NT2/D1 (cell line): ENCODE data around the gene TMEM202.
"Not testable (repeated sequence)": the region's sequence is repeated elsewhere in the genome, so short reads cannot be mapped to it uniquely, and the experiment has no call there.

Experiments used
- DNase-seq: peaks from one replicate; pipeline ENCODE4 v3.0.0-alpha.2; 2011; ENCODE audit warnings: low read depth, low spot score
- H3K27me3 ChIP-seq: 2 replicates; pipeline ENCODE4 v1.6.0; 2011; ENCODE audit warnings: mild to moderate bottlenecking; ENCODE audit not compliant: insufficient read length, insufficient read depth
- H3K36me3 ChIP-seq: 2 replicates; pipeline ENCODE4 v1.6.1; 2011; ENCODE audit warnings: mild to moderate bottlenecking, low read length, mixed read lengths; ENCODE audit not compliant: insufficient read depth, insufficient read length
- H3K4me1 ChIP-seq: 2 replicates; pipeline ENCODE4 v1.5.1; 2011; ENCODE audit not compliant: insufficient read depth, insufficient read length
- H3K4me3 ChIP-seq: 2 replicates; pipeline ENCODE4 v1.5.1; 2011; ENCODE audit warnings: low read depth; ENCODE audit not compliant: insufficient read length
- H3K9ac ChIP-seq: 2 replicates; pipeline ENCODE4 v1.6.0; 2011; ENCODE audit warnings: low read depth; ENCODE audit not compliant: insufficient read length
- H3K9me3 ChIP-seq: 2 replicates; pipeline ENCODE4 v1.5.1; 2011; ENCODE audit warnings: mild to moderate bottlenecking, low read length; ENCODE audit not compliant: insufficient read depth
- SUZ12 ChIP-seq: IDR thresholded peaks from 2 replicates; pipeline ENCODE4 v1.6.1; 2011; ENCODE audit not compliant: insufficient read length, insufficient read depth; ENCODE audit errors: extremely low read depth
- YY1 ChIP-seq: IDR thresholded peaks from 2 replicates; pipeline ENCODE4 v1.6.1; 2011; ENCODE audit not compliant: insufficient read length, insufficient read depth
- ZNF274 ChIP-seq: IDR thresholded peaks from 2 replicates; pipeline ENCODE4 v1.6.1; 2011; ENCODE audit warnings: mild to moderate bottlenecking, low read depth, low read length

Gene TMEM202

GRCh38 chr15:72420576-72420975 lies 22.5 kb downstream of the TMEM202 start:
- H3K4me3 ChIP-seq = no peak overlapping the region
- no peaks in the 10 kb centered on the region for H3K9me3 ChIP-seq
- peaks cover 3% of the 10 kb centered on the region for H3K27me3 ChIP-seq
- H3K9ac ChIP-seq = no peak overlapping the region
- TF ChIP-seq YY1 (no peak), ZNF274 (no peak), SUZ12 (no peak)
- no peaks in the 10 kb centered on the region for H3K4me1 ChIP-seq
- H3K36me3 ChIP-seq = no peaks in the 10 kb centered on the region
- no peak for DNase-seq

DNA sequence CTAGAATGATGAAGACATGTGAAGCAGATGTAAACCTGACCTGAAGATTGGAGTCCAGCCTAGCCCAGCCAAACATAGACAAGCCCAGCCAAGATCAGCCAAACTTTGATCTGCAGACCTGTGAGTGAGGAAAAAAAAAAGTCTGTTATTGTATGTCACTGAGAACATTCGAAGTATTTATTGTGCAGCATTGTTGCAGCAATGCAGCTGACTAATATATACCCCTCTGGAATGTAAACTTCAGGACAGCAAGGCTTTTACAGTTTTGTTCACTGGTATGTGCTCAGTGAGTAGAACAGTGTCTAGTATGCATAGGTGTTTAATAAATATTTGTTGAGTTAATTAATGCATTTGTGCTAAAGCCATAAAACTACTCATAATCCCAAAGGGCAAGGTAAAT lies 23.4 kb downstream of the TMEM202 start:
- TF ChIP-seq SUZ12 (no peak), ZNF274 (no peak), YY1 (no peak)
- H3K9me3 ChIP-seq = no peaks in the 10 kb centered on the region
- no peak for DNase-seq
- no peak overlapping the region for H3K4me3 ChIP-seq
- no peak overlapping the region for H3K9ac ChIP-seq
- peaks cover 3% of the 10 kb centered on the region for H3K27me3 ChIP-seq
- H3K4me1 ChIP-seq = no peaks in the 10 kb centered on the region
- H3K36me3 ChIP-seq = no peaks in the 10 kb centered on the region

GRCh38 chr15:72423256-72423655 lies 25.2 kb downstream of the TMEM202 start:
- peaks cover 5% of the 10 kb centered on the region for H3K27me3 ChIP-seq
- no peaks in the 10 kb centered on the region for H3K36me3 ChIP-seq
- no peak overlapping the region for H3K4me3 ChIP-seq
- H3K9me3 ChIP-seq = peaks cover 6% of the 10 kb centered on the region; the same call in 1 of the 2 replicates
- H3K4me1 ChIP-seq = no peaks in the 10 kb centered on the region
- TF ChIP-seq ZNF274 (no peak), SUZ12 (no peak), YY1 (no peak)
- H3K9ac ChIP-seq = no peak overlapping the region
- no peak for DNase-seq

DNA sequence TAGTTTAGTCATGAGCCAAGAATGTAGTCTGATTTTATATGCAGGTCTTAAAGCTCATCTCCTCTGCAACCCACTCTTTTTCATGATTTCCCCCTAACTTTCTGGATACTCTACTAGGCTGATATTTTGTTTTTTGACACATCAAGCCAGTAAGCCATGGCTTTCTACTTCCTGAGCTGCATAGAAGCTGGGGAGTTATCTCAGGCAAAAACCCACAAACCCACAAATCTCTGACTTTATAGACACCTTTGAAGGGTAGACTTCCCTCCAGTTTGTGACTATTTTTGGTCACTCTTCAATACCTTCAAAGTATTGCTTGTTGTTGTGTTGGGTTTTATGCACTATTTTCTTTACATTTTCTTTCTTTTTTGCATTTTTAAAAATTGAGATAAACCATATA lies 28.6 kb downstream of the TMEM202 start:
- peaks cover 5% of the 10 kb centered on the region for H3K27me3 ChIP-seq
- no peaks in the 10 kb centered on the region for H3K36me3 ChIP-seq
- H3K9me3 ChIP-seq = peaks cover 6% of the 10 kb centered on the region; the same call in 1 of the 2 replicates
- H3K4me3 ChIP-seq = no peak overlapping the region
- no peak overlapping the region for H3K9ac ChIP-seq
- no peaks in the 10 kb centered on the region for H3K4me1 ChIP-seq
- DNase-seq = no peak
- TF ChIP-seq SUZ12 = no peak
- no peak for TF ChIP-seq ZNF274
- TF ChIP-seq YY1 = no peak

DNA sequence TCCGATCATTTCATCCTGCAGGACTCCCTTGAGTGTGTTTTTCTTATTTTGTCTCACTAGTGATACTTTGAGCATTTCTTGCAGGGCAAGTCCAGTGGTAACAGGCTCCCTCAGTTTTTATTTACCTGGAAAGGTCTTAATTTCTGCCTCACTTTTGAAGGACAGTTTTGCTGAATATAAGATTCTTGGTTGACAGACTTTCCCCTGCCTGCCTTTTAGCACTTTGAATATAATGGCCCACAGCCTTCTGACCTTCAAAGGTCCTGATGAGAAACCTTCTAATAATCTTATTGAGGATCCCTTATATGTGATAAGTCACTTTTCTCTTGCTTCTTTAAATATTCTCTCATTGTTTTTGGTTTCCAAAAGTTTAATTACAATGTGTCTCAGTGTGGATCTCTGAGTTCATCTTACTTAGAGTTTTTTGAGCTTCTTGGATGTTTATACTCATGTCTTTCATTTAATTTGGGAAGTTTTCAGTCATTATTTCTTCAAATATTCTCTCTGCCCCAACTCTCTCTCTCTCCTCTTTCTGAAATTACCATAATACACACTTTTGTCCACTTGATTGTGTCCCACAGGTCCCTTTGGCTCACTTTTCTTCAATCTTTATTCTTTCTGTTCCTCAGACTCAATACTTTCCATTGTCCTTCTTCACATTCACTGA lies 39.7 kb downstream of the TMEM202 start:
- Histone ChIP-seq H3K4me1 (no peaks in the 10 kb centered on the region), H3K36me3 (no peaks in the 10 kb centered on the region), H3K27me3 (peaks cover 3% of the 10 kb centered on the region), H3K4me3 (no peak overlapping the region), H3K9me3 (peaks cover 22% of the 10 kb centered on the region), H3K9ac (no peak overlapping the region)
- DNase-seq = no peak
- no peak for TF ChIP-seq SUZ12
- no peak for TF ChIP-seq YY1
- TF ChIP-seq ZNF274 = no peak

DNA sequence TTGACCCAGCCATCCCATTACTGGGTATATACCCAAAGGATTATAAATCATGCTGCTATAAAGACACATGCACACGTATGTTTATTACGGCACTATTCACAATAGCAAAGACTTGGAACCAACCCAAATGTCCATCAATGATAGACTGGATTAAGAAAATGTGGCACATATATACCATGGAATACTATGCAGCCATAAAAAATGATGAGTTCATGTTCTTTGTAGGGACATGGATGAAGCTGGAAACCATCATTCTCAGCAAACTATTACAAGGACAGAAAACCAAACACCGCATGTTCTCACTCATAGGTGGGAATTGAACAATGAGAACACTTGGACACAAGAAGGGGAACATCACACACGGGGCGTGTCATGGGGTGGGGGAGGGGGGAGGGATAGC lies 44.7 kb downstream of the TMEM202 start:
- H3K9ac ChIP-seq, H3K4me3 ChIP-seq, H3K4me1 ChIP-seq, H3K27me3 ChIP-seq, DNase-seq, H3K36me3 ChIP-seq, H3K9me3 ChIP-seq: not testable (repeated sequence)

DNA sequence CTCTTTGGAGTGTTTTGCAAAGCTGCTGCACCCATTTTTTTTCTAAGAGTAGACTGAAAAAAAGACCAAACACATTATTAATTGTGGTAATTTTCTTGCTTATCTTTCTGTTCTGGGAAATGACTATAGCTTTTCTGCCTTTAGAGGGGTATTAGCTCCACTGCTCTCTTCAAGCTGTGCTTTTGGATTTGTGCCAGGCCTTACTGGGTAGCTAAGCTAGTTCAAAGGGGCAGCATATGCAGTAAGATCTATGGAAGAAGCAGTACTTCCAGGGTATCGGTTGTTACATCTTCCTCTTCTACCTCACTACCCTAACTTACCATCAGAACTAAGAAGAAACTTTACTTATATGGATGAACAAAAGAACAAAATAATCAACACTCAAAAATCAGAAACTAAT lies 47.3 kb downstream of the TMEM202 start:
- Histone ChIP-seq H3K27me3 (no peaks in the 10 kb centered on the region), H3K9ac (no peak overlapping the region), H3K4me3 (no peak overlapping the region), H3K36me3 (no peaks in the 10 kb centered on the region), H3K4me1 (no peaks in the 10 kb centered on the region), H3K9me3 (no peaks in the 10 kb centered on the region)
- TF ChIP-seq ZNF274 = no peak
- TF ChIP-seq SUZ12 = no peak
- TF ChIP-seq YY1 = no peak
- no peak for DNase-seq

- H3K9me3 ChIP-seq = no peaks in the 10 kb centered on the region
- no peaks in the 10 kb centered on the region for H3K4me1 ChIP-seq
- H3K27me3 ChIP-seq = no peaks in the 10 kb centered on the region
- no peak overlapping the region for H3K9ac ChIP-seq
- no peak overlapping the region for H3K4me3 ChIP-seq
- DNase-seq = no peak
- TF ChIP-seq SUZ12 (no peak), YY1 (no peak), ZNF274 (no peak)
- H3K36me3 ChIP-seq = no peaks in the 10 kb centered on the region
Observed at GRCh38 chr15:72450805-72451204, 52.7 kb downstream of the TMEM202 start.
